GM21360 (cell line): Measurements from ENCODE around the gene FNTB.
"Not testable (repeated sequence)": the region's sequence is repeated elsewhere in the genome, so short reads cannot be mapped to it uniquely, and the experiment has no call there.

Experiments
- ATAC-seq: cut with Tn5 transposase; IDR thresholded peaks from one replicate; pipeline ENCODE4 v1.9.1; 2021; ENCODE audit warnings: mild to moderate bottlenecking, moderate library complexity; ENCODE audit not compliant: unreplicated experiment

Gene FNTB

GRCh38 chr14:65080960-65081747, 94.5 kb downstream of the FNTB start:
- no peak for ATAC-seq

GRCh38 chr14:65082930-65083329, 96.2 kb downstream of the FNTB start:
- no peak for ATAC-seq

GRCh38 chr14:65084554-65085505, 98.1 kb downstream of the FNTB start:
- no peak for ATAC-seq

GRCh38 chr14:65086686-65087085, 100.0 kb downstream of the FNTB start:
- not testable (repeated sequence) for ATAC-seq

GRCh38 chr14:65087835-65088234, 101.1 kb downstream of the FNTB start:
- ATAC-seq: not testable (repeated sequence)

- no peak for ATAC-seq
These were observed 105.7 kb downstream of the FNTB start for GRCh38 chr14:65092349-65092748.

GRCh38 chr14:65095633-65096205, 109.0 kb downstream of the FNTB start:
- ATAC-seq: no peak

- ATAC-seq: no peak
These were observed 109.8 kb downstream of the FNTB start for GRCh38 chr14:65096323-65097089.

- ATAC-seq: no peak
These were observed 111.9 kb downstream of the FNTB start for GRCh38 chr14:65098586-65098985.

- no peak for ATAC-seq
These were observed 114.3 kb downstream of the FNTB start for GRCh38 chr14:65100922-65101541.

GRCh38 chr14:65101631-65102440, 115.1 kb downstream of the FNTB start:
- no peak for ATAC-seq

GRCh38 chr14:65102441-65103149, 115.9 kb downstream of the FNTB start, which contains the start of gene MAX:
Gene MAX (minus strand): TSS chr14:65102517. CDS start chr14:65102339, 178 bp downstream.
- ATAC-seq: peak; percentile 81

GRCh38 chr14:65103150-65103760, 116.6 kb downstream of the FNTB start:
- no peak for ATAC-seq

- no peak for ATAC-seq
These were observed 118.1 kb downstream of the FNTB start for GRCh38 chr14:65104791-65105190.

- ATAC-seq: no peak
These were observed 119.6 kb downstream of the FNTB start for GRCh38 chr14:65106316-65106715.

- no peak for ATAC-seq
These were observed 120.0 kb downstream of the FNTB start for GRCh38 chr14:65106736-65107135.

GRCh38 chr14:65107200-65107599, 120.5 kb downstream of the FNTB start:
- no peak for ATAC-seq

GRCh38 chr14:65109357-65109756, 122.7 kb downstream of the FNTB start:
- no peak for ATAC-seq
